ENCODE measurements around the gene RUFY4.

The RUFY4 gene

GRCh38 chr2:218063896-218064295, 5.2 kb upstream of the RUFY4 start:
- DNase-seq: no peak

DNA sequence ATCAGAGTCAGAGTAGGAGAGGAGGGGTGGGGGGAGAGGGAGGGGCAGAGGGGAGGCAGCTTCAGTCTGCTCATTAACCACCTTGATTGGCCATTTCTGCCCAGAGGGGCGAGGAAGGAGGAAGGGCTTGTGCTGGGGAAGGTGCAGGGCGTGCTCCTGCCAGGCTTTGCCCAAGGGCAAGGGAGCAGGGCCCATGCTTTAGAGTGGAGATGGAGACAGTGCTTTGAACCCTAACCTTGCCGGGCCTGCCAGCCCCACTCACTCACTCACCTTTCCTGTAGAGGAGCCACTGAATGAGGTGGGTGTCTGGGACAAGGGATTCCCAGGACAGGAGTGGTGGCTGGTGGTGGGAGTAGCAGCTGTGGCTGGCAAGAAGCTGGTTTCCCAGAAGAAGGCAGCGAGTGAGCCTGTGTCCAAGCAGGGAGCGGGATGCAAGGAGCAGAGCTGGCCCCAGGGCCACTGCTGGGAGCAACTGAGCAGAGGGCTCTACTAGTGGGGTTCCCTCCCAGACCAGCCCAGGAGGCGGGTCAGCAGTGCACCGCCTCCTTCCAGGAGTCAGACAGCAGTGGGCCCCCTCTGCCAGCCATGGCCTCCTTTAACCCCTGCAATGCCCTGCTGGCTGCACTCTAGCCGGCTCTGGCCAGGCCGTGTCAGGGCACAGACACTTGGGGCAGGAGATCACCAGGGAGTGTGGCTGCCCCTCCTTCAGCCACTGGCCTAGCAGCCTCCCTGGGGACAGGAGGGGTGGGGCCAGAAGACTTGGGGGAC, 3.6 kb upstream of the RUFY4 start:
- no peak for DNase-seq

DNA sequence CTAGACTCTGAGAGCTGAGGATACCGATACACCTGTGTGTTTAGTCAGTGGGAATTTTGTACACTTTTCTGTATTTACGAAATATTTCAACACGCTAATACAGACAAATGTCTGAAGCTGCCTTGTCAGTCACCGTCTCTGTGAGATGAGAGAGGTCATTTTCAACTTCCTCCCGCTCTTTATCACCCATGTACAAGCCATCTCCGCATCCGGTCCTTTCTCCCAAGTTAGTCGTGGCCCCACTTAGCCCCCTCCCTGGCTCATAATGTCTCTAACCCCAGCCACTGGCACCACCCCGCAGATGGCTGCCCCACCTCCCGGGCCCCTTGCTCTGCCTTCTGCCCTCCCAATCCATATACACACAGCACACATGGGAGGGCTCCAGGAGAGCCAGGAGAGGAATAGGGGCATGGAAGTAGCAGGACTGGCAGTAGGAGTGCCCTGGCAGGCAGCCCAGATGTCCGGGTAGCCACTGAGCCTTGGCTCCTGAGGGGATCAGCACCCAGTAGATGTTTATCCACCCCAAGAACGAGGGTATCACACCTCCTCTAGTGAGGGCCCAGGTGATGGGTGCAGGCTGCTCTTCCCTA, 2.0 kb upstream of the RUFY4 start:
- DNase-seq: no peak

- DNase-seq: no peak
Measured at GRCh38 chr2:218067523-218067922, 1.5 kb upstream of the RUFY4 start.

DNA sequence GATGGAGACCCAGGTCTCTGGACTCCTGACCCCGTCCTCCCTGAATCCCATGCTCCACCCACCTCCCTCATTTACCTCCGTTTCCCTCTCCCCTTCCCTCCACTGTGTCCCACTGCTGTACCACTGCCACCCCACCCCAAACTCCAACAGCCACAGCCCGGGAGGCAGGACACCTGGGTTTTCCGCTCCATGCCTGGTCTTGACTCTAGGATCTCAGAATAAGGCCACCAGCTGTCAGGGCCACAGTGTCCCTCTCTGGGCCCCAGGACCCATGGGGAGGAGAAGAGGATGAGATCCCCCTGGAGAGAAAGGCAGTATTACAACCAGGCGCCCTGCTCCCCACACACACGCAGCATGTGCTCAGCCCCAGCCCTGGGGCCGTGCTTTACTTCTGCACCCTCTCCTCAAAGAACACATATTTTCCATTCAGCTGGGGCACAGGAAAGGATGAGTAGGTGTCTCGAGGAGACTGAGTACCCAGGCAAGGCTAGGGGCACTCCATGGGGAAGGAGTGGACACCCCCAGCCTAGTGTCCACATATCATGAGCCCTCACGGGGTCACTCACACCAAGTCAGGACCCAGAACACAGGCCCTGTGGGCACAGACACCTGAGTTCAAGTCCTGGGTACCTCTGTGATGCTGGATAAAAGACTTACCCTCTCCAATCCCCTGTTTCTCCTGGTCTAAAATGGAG, 700 bp downstream of the RUFY4 start:
- no peak for DNase-seq

DNA sequence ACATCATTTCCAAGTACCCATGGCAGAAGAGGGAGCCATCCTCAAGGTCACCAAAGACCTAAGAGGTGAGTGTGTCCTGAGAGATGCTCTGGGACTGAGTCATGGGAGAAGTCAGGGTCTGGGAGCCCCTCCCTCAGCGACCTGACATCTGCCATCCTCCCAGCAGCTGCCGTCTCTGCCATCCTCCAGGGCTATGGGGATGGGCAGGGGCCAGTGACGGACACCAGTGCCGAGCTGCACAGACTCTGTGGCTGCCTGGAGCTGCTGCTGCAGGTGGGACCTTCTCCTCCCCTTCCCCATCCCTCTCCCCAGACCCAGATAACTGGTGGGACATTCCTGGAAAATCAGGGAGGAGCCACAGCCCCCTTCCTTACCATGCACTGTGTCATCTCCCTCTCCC, 1.5 kb downstream of the RUFY4 start:
- no peak for DNase-seq

DNA sequence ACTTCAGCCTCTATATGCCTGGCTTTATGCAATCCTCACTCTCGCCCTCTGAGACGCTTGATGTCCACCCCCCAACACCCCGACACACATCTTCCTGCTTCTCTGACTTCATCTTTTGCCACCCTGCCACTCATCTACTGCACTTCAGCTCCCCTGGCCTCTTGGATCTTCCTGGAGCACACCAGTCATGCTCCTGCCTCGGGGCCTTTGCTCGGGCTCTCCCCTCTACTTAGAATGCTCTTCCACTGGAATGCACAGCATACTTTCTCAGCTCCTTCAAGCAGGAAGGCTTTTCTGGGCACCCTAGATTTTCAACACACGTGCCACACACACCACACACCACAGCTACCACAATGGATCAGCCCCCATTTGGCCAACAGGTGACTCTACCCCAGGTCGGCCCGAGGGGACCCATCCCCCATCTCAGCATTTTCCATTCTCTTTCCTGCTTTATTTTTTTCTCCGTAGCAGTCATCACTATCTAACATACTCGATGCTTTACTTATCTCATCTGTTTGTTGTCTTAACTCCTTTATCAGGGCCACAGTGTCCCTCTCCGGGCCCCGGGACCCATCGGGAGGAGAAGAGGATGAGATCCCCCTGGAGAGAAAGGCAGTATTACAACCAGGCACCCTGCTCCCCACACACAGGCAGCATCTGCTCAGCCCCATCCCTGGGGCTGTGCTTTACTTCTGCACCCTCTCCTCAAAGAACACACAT, 2.3 kb downstream of the RUFY4 start:
- no peak for DNase-seq

DNA sequence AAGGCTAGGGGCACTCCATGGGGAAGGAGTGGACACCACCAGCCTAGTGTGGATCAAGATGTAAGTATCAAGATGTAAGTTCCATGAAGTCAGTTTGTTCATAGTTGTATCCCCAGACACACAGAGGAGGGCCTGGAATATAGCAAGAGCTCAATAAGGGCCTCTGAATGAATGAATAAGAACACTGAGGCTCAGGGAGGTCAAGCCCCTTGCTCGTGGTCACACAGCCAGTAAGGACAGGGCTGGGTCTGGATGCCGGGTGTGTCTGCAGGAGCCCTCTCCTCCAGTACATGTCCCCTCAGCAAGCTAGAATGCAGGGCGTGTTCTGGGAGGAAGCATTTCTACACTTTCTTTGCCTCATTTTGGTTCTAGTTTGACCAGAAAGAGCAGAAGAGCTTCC, 2.9 kb downstream of the RUFY4 start:
- no peak for DNase-seq

DNA sequence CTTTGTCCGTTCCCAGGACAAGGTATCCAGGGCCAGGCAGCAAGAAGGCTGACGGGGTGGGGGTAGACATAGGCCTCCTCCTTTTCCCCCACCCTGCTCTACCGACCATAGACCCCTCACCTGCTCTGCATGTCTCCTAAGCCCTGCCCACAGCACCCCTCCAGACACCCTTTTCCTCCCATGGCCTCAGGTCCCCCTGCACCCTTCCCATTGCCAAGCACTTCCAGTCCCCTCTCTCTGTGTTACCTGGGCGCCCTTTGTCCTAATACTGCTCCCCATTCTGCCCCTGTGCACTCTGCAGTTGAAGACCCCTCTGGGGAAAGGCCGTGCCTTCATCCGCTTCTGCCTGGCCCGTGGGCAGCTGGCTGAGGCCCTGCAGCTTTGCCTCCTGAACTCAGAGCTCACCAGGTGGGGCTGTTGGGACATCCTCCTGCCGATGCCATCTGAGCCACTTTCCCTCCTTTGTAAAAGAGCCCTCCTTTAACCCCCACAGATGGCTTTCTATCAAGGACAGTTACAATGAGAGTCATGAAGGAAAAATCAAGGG, 3.5 kb downstream of the RUFY4 start:
- no peak for DNase-seq

DNA sequence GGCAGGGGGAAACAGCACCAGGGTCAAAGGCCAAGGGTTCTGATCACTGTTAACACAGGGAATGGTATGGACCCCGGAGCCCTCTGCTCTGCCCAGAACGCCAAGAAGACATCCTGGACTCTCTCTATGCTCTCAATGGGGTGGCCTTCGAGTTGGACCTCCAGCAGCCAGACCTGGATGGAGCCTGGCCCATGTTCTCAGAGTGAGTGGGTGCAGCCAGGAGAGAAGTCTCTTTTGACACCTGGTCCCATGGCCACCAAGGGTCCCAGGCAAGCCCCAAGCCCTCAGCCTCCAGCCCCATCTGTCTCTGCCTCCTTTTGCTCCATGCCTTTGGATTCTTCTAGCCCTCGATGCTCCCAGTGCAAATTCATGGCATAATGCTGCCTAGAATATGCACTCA, 4.1 kb downstream of the RUFY4 start:
- DNase-seq: no peak

DNA sequence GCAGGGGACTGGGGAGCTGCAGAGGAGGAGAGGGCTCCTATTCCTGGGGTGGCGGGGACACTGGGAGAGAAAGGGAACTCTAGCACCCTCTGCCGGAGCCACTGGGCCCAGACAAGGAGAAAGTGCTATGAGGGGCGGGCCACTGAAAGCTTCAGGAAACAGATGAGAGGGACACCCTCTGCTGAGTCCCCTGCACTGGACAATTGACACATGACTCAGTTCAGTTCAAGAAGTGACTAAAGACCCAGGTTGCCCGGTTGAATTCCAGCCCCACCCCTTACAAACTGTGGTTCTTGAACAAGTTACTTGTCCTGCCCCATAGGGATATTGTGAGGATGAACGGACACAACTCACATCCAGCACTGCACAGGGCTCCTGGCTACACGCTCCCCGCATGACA, 5.0 kb downstream of the RUFY4 start:
- DNase-seq: no peak

GRCh38 chr2:218075975-218076811, 7.1 kb downstream of the RUFY4 start:
- no peak for DNase-seq

- no peak for DNase-seq
Measured at GRCh38 chr2:218077464-218078216, 8.6 kb downstream of the RUFY4 start.

- DNase-seq: no peak
Measured at GRCh38 chr2:218079943-218080913, 11.2 kb downstream of the RUFY4 start.

GRCh38 chr2:218081063-218081462, 12.0 kb downstream of the RUFY4 start:
- no peak for DNase-seq

DNA sequence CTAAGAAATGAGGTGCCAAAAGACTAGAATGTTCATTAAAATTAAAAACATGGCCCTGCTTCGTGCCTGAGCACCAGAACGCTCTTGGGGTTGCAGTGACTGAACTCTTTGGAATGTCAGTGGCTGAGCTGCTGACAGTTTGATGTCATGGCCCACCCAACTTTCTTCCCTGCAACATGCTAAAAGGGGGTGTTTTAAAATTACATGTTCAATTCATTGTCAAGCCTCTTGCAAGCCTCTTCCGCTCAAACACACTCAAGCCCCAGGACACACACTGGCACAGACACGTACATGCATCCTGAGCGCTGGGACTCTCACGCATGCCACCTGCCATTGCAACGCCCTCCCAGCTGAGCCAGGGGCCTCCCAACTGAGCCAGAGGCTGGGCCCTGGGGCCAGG, 12.6 kb downstream of the RUFY4 start:
- DNase-seq: no peak

GRCh38 chr2:218082586-218083351, 13.7 kb downstream of the RUFY4 start:
- no peak for DNase-seq

- no peak for DNase-seq
Measured at GRCh38 chr2:218083352-218083676, 14.3 kb downstream of the RUFY4 start.

DNA sequence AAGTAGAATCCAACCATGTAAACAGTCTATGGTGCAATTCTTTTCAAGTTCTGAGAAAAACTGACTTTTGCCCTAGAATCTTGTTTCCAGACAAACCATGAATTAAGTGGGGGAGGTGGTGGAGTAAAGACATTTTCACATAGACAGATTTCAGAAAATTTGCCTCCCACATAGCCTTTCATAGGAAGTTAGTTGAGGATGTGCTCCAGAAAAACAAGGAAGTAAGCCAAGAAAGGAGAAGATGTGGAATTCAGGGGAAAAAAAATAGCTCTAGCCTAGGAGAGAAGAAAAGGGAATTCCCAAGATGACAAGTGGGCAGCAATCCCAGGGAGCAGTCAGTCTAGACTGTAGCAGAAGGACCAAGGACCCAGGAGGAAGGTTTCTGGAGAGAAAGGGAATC, 17.4 kb downstream of the RUFY4 start:
- no peak for DNase-seq

DNA sequence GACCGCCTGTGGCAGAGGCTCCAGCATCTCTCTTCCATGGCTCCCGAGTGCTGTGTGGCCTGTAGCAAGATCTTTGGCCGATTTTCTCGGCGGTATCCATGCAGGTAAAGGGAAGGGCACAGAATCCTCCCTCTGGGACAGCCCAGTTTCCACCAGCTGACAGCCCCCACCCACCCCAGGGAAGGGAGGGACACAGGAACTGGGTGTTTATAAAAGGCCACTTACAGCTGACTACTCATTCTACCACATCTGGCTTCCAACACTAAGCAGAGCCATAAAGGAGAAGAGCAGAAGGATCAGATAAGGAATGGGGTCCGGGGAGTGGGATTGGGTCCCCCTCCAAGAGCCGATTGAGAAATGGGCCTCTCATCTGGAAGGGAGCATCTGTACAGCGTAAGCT, 20.2 kb downstream of the RUFY4 start:
- DNase-seq: no peak

Data from activated T-cell treated with anti-CD3 and anti-CD28 coated beads, Interleukin-2, amount 50 U/mL, for 1 hour (primary cell).